HG03097 (cell line): ENCODE data around the gene FNDC10.
A peak's percentile ranks its signal among the peaks of the same experiment; 100 is the strongest.
"Not testable (repeated sequence)": the region's sequence is repeated elsewhere in the genome, so short reads cannot be mapped to it uniquely, and the experiment has no call there.

Experiments used
- ATAC-seq: cut with Tn5 transposase; IDR thresholded peaks from one replicate; pipeline ENCODE4 v1.9.1; 2021; ENCODE audit not compliant: unreplicated experiment, low FRiP score

FNDC10 gene

GRCh38 chr1:1573843-1574720, 25.9 kb downstream of the FNDC10 start:
- ATAC-seq = peak; percentile 68

- no peak for ATAC-seq
These were observed 30.6 kb downstream of the FNDC10 start for GRCh38 chr1:1569341-1569740.

GRCh38 chr1:1567891-1568291, 32.0 kb downstream of the FNDC10 start:
- no peak for ATAC-seq

- no peak for ATAC-seq
These were observed 32.6 kb downstream of the FNDC10 start for GRCh38 chr1:1567152-1567875.

GRCh38 chr1:1565340-1565739, 34.6 kb downstream of the FNDC10 start:
- ATAC-seq = no peak

GRCh38 chr1:1564268-1564667, 35.7 kb downstream of the FNDC10 start:
- ATAC-seq = no peak

- ATAC-seq = no peak
These were observed 36.2 kb downstream of the FNDC10 start for GRCh38 chr1:1563688-1564087.

GRCh38 chr1:1562556-1563195, 37.3 kb downstream of the FNDC10 start:
- no peak for ATAC-seq

- no peak for ATAC-seq
These were observed 38.0 kb downstream of the FNDC10 start for GRCh38 chr1:1561801-1562470.

GRCh38 chr1:1560178-1560577, 39.8 kb downstream of the FNDC10 start:
- no peak for ATAC-seq

- no peak for ATAC-seq
These were observed 40.9 kb downstream of the FNDC10 start for GRCh38 chr1:1559066-1559465.

GRCh38 chr1:1558591-1558990, 41.3 kb downstream of the FNDC10 start:
- no peak for ATAC-seq

GRCh38 chr1:1557688-1558087, 42.2 kb downstream of the FNDC10 start:
- not testable (repeated sequence) for ATAC-seq

GRCh38 chr1:1556961-1557360, 43.0 kb downstream of the FNDC10 start:
- ATAC-seq = not testable (repeated sequence)

- no peak for ATAC-seq
These were observed 43.4 kb downstream of the FNDC10 start for GRCh38 chr1:1556505-1556904.

- ATAC-seq = no peak
These were observed 44.7 kb downstream of the FNDC10 start for GRCh38 chr1:1554926-1555915.

GRCh38 chr1:1554550-1554925, 45.4 kb downstream of the FNDC10 start:
- no peak for ATAC-seq

GRCh38 chr1:1553821-1554494, 46.0 kb downstream of the FNDC10 start:
- no peak for ATAC-seq

GRCh38 chr1:1552263-1552639, 47.7 kb downstream of the FNDC10 start:
- ATAC-seq = no peak
